Type B pancreatic cell (in vitro differentiated cells): Measurements from ENCODE around the gene HEATR5A. TPM values are rescaled to one million over a fixed set of nuclear protein-coding genes. Genes with fewer than 3 reads are reported as not detected.
"Not testable (repeated sequence)": the region's sequence is repeated elsewhere in the genome, so short reads cannot be mapped to it uniquely, and the experiment has no call there.

Experiments used
- DNase-seq: peaks from one replicate; pipeline ENCODE4 v3.0.0; 2021; ENCODE audit warnings: mixed read lengths; ENCODE audit not compliant: unreplicated experiment; ENCODE audit errors: extremely low spot score
- H3K27ac Mint-ChIP-seq: 2 replicates; pipeline ENCODE4 v1.8.0; 2021; ENCODE audit warnings: mild to moderate bottlenecking, mixed read lengths
- H3K27me3 Mint-ChIP-seq: 2 replicates; pipeline ENCODE4 v1.8.0; 2021; ENCODE audit warnings: mixed read lengths
- H3K36me3 Mint-ChIP-seq: 2 replicates; pipeline ENCODE4 v1.8.0; 2021; ENCODE audit warnings: mixed read lengths
- H3K4me1 Mint-ChIP-seq: one replicate; pipeline ENCODE4 v1.8.0; 2021; ENCODE audit warnings: mixed read lengths; ENCODE audit not compliant: unreplicated experiment
- H3K4me3 Mint-ChIP-seq: 2 replicates; pipeline ENCODE4 v1.8.0; 2021; ENCODE audit warnings: mild to moderate bottlenecking, mixed read lengths
- H3K9me3 Mint-ChIP-seq: 2 replicates; pipeline ENCODE4 v1.8.0; 2021; ENCODE audit warnings: mixed read lengths
- CTCF ChIP-seq: fragments of 200-600 bp; sonication (generic); conservative IDR thresholded peaks from 2 replicates; pipeline ENCODE4 v1.5.0; 2021; ENCODE audit warnings: antibody characterized with exemption, mild to moderate bottlenecking
- total RNA-seq: library from RNA; stranded (reverse); gene quantifications from 2 replicates; pipeline ENCODE4 v1.2.1, GENCODE V29; 2021; ENCODE audit warnings: low replicate concordance

The HEATR5A gene
- total RNA-seq, 1 donor from 2014 or later = 26.3 TPM

- Mint-ChIP-seq H3K9me3 (no peaks in the 10 kb centered on the region), H3K27ac (no peak overlapping the region), H3K36me3 (peaks cover 28% of the 10 kb centered on the region), H3K4me1 (no peaks in the 10 kb centered on the region), H3K27me3 (no peaks in the 10 kb centered on the region), H3K4me3 (no peak overlapping the region)
- no peak for TF ChIP-seq CTCF
- DNase-seq = no peak
Measured at GRCh38 chr14:31346097-31346496, 74.3 kb downstream of the HEATR5A start.

- Mint-ChIP-seq H3K27ac (no peak overlapping the region), H3K27me3 (no peaks in the 10 kb centered on the region), H3K4me1 (no peaks in the 10 kb centered on the region), H3K4me3 (no peak overlapping the region), H3K36me3 (peaks cover 23% of the 10 kb centered on the region), H3K9me3 (no peaks in the 10 kb centered on the region)
- no peak for DNase-seq
- TF ChIP-seq CTCF = no peak
Measured at GRCh38 chr14:31341280-31341679, 79.1 kb downstream of the HEATR5A start.

GRCh38 chr14:31340297-31341063 lies 79.9 kb downstream of the HEATR5A start:
- no peak for DNase-seq
- Mint-ChIP-seq H3K27me3 (no peaks in the 10 kb centered on the region), H3K36me3 (peaks cover 17% of the 10 kb centered on the region), H3K9me3 (no peaks in the 10 kb centered on the region), H3K27ac (no peak overlapping the region), H3K4me1 (no peaks in the 10 kb centered on the region), H3K4me3 (no peak overlapping the region)
- no peak for TF ChIP-seq CTCF

- Mint-ChIP-seq H3K27ac (no peak overlapping the region), H3K4me3 (no peak overlapping the region), H3K4me1 (no peaks in the 10 kb centered on the region), H3K36me3 (peaks cover 11% of the 10 kb centered on the region), H3K27me3 (no peaks in the 10 kb centered on the region), H3K9me3 (no peaks in the 10 kb centered on the region)
- DNase-seq = no peak
- no peak for TF ChIP-seq CTCF
Measured at GRCh38 chr14:31339743-31340142, 80.6 kb downstream of the HEATR5A start.

GRCh38 chr14:31337331-31337730 lies 83.0 kb downstream of the HEATR5A start:
- Mint-ChIP-seq H3K9me3 (no peaks in the 10 kb centered on the region), H3K4me3 (no peak overlapping the region), H3K27me3 (no peaks in the 10 kb centered on the region), H3K36me3 (peaks cover 6% of the 10 kb centered on the region), H3K4me1 (no peaks in the 10 kb centered on the region), H3K27ac (no peak overlapping the region)
- no peak for DNase-seq
- no peak for TF ChIP-seq CTCF

GRCh38 chr14:31336646-31337045 lies 83.7 kb downstream of the HEATR5A start:
- no peaks in the 10 kb centered on the region for H3K27me3 Mint-ChIP-seq
- TF ChIP-seq CTCF = no peak

GRCh38 chr14:31331395-31331794 lies 89.0 kb downstream of the HEATR5A start:
- peaks cover 25% of the 10 kb centered on the region for H3K36me3 Mint-ChIP-seq
- not testable (repeated sequence) for H3K9me3 Mint-ChIP-seq, H3K4me3 Mint-ChIP-seq, DNase-seq, H3K27me3 Mint-ChIP-seq, H3K27ac Mint-ChIP-seq, H3K4me1 Mint-ChIP-seq

More at GRCh38 chr14:31336646-31337045, 83.7 kb downstream of the HEATR5A start:
- no peaks in the 10 kb centered on the region for H3K9me3 Mint-ChIP-seq
- H3K36me3 Mint-ChIP-seq = peaks cover 13% of the 10 kb centered on the region
- DNase-seq = no peak
- H3K4me3 Mint-ChIP-seq = no peak overlapping the region
- no peak overlapping the region for H3K27ac Mint-ChIP-seq
- H3K4me1 Mint-ChIP-seq = no peaks in the 10 kb centered on the region

- not testable (repeated sequence) for H3K27me3 Mint-ChIP-seq, H3K4me1 Mint-ChIP-seq, H3K4me3 Mint-ChIP-seq, DNase-seq, H3K9me3 Mint-ChIP-seq, H3K27ac Mint-ChIP-seq
- peaks cover 25% of the 10 kb centered on the region for H3K36me3 Mint-ChIP-seq
Measured at GRCh38 chr14:31329876-31330521, 90.4 kb downstream of the HEATR5A start.
